Right ventricle myocardium superior (tissue), 1 donor: ENCODE measurements around the gene ZC3H12D. TPM values are rescaled to one million over a fixed set of nuclear protein-coding genes. Genes with fewer than 3 reads are reported as not detected.
A peak's percentile ranks its signal among the peaks of the same experiment; 100 is the strongest.
"Not testable (repeated sequence)": the region's sequence is repeated elsewhere in the genome, so short reads cannot be mapped to it uniquely, and the experiment has no call there.

ENCODE experiments used
- ATAC-seq: fragments of 200-7000 bp; cut with Tn5 transposase; one replicate; pipeline ENCODE4 v1.9.1; 2020; ENCODE audit warnings: mild to moderate bottlenecking; ENCODE audit not compliant: poor library complexity
- DNase-seq: peaks from one replicate; pipeline ENCODE4 v3.0.0-alpha.2; 2020
- intact Hi-C: fragments of 100-400 bp; cut with DNase I; formaldehyde crosslinking; loops from one replicate; pipeline ENCODE4 v1.11.2; 2022
- long read RNA-seq: library from polyadenylated mRNA; unstranded; transcript quantifications from one replicate; pipeline ENCODE4 v2.0.0, GENCODE V29; 2021
- total RNA-seq: library from RNA; stranded (reverse); fragmentation: NEBNext Ultra II Directional; extraction: Animal tissue kit (Norgen Biotek cat#: 25700); gene quantifications from one replicate; pipeline ENCODE4 v1.2.1, GENCODE V29; 2021
- donor health status: DM: no; HTN: yes; CAD: no; lungs with severe emphysema.

The ZC3H12D gene
- total RNA-seq: 0.51 TPM
- long read RNA-seq: 0 reads

GRCh38 chr6:149484733-149485700 lies at the start of gene ZC3H12D:
TSS of gene ZC3H12D (minus strand) at chr6:149485014. CDS start at chr6:149474543, 10,471 bp downstream.
- intact Hi-C loops: no loop called here
- ATAC-seq (peak; percentile 64), DNase-seq (peak; percentile 83)

GRCh38 chr6:149529650-149530049 lies 44.8 kb upstream of the ZC3H12D start:
- intact Hi-C loops: no loop called here
- DNase-seq (no peak), ATAC-seq (no peak)

- intact Hi-C loops: loop anchor here (10.0 kb wide), 3 partner anchors 61 to 491 kb away; no protein-coding TSS in a partner anchor
- DNase-seq (no peak), ATAC-seq (no peak)
These were observed 30.7 kb upstream of the ZC3H12D start for GRCh38 chr6:149515494-149515893.

GRCh38 chr6:149513915-149514314 lies 29.1 kb upstream of the ZC3H12D start:
- no peak for DNase-seq
- no peak for ATAC-seq
- intact Hi-C loops: loop anchor here (10.0 kb wide), 3 partner anchors 59 to 489 kb away; no protein-coding TSS in a partner anchor

DNA sequence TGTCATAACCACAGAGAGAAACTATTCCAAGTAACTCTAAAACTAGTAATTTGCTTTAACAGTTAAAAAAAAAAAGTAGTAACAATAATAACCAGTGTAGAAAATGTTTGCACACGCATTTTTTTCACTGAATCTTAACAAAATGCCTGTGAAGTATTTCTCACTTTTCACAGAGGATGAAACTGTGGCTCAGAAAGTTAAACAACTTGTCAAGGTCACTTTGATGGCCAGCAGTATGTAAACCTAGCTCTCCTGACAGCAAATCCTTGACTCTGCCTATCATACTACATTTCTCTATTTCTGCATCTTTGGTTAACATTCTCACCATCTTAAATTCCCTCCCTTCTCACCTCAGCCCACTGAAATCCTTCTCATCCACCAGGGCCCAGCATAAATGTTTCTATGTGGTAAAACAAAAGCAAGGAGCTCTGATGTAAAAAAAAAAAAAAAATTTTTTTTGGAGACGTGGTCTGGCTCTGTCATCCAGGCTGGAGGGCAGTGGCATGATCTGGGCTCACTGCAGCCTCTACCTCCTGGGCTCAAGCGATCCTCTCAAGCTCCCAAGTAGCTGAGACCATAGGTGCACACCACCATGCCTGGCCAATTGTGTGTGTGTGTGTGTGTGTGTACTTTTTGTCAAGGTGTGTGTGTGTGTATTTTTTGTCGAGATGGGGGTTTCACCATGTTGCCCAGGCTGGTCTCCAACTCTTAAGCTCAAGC lies 26.1 kb upstream of the ZC3H12D start:
- intact Hi-C loops: loop anchor here (10.0 kb wide), 3 partner anchors 56 to 486 kb away; no protein-coding TSS in a partner anchor
- ATAC-seq: no peak
- DNase-seq: no peak

DNA sequence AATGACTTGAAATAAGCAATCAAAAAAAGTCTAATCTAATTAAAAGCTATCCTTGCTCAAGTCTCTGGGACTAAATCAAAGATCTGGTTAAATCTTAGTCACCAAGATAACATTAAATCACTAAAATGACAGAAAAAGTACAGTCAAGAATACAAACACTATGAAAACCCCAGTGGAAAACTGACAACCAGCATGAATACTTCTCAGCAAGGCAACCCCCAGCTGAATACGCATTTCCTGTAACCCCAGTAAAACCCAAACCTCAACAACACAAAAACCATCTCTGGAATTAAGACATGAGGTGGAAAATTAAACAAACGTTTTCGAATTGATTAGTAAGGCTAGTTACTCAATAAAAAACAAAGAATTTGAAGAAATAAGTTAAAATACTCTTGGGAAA lies 23.7 kb upstream of the ZC3H12D start:
- intact Hi-C loops: no loop called here
- DNase-seq: no peak

GRCh38 chr6:149503872-149504271 lies 19.1 kb upstream of the ZC3H12D start:
- intact Hi-C loops: no loop called here
- no peak for DNase-seq

More for the DNA sequence above, 23.7 kb upstream of the ZC3H12D start:
- ATAC-seq: no peak

DNA sequence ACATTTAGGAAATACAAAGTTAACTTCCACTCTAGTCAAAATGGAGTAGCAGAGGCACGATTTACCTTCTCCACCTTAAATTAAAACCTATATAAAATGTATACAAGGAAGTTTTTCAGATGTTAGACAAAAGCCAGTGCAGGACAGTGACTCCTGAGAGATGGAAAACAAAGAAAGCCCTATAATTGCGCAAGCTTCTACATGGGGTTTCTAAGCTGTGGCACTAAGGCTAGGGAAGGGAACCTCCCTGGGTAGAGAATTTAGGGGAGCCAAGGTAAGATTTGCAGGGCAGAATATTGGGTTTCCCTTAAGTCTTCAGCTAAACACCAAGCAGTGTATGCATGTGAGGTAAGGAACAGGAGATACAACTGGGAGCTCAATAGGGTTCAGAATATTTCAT lies 18.5 kb upstream of the ZC3H12D start:
- intact Hi-C loops: no loop called here
- DNase-seq: no peak
- ATAC-seq: no peak

More at GRCh38 chr6:149503872-149504271, 19.1 kb upstream of the ZC3H12D start:
- no peak for ATAC-seq

DNA sequence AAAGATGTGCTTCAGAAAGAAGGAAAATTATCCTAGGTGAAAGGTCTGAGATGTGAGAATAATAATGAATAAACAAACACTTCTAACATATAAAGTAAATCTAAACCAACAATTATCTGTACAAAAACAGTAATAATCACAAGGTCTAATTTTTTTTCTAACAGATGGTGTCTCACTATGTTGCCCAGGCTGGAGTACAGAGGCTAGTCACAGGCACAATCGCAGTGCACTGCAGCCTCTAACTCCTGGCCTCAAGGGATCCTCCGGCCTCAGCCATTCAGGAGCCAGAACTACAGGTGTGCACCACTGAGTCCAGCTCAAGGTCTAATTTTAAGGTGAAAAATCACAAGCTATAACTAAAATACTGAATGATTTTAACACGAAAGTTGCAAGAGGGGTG lies 17.0 kb upstream of the ZC3H12D start:
- DNase-seq (no peak), ATAC-seq (no peak)
- intact Hi-C loops: no loop called here

DNA sequence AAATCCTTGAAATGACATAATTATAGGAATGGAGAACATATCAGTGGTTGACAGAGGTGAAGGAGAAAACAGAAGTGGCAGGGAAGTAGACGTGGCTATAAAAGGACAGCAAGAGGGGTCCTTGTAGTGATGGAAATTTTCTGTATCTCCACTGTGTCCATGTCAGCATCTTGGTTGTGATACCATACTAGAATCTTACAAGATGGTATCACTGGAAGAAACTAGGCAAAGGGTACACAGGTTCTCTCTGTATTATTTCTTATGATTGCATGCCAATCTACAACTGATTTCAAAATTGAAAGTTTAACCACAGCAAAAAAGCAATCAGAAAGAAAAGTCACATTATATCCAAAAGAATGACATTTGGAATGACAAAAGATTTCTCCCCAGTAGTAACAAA lies 16.4 kb upstream of the ZC3H12D start:
- DNase-seq (no peak), ATAC-seq (no peak)
- intact Hi-C loops: no loop called here

DNA sequence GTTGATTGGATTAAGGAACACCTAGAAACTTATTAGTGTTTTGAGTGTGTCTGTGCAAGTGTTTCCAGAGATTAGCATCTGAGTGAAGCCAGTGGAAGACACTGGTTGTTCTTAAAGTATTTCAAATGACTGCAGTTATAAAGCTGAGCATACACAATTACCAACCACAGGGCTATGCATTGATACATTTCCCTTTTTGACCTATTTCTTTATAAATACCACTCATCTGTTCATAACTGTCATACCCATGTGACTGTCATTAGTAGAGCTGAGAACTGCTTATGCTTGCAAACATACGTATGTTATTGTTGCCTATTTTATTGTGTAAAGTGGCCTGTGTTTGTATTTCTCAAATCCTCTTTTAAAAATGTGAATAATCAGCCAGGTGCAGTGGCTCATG lies 15.3 kb upstream of the ZC3H12D start:
- ATAC-seq (no peak), DNase-seq (no peak)
- intact Hi-C loops: no loop called here

GRCh38 chr6:149499066-149499465 lies 14.3 kb upstream of the ZC3H12D start:
- DNase-seq: no peak
- intact Hi-C loops: no loop called here
- peak; percentile 55 for ATAC-seq

DNA sequence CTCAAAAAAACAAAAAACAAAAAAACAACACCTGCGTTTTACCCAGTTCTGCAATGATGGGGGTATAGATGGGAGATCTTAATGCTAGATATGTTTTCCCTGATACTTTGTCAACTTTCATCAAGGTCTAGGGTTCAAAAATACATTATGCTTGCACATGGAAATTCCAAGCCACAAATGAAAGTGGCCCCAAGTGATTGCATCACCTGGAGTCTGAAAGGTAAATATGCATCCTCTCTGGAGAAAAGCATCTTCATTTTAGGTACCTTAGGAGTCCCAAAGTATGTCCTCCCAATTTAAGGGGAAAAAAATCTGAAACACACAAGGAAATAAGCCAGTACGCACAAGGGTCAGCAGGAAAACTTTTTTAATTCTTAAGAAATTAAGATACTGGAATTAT lies 12.6 kb upstream of the ZC3H12D start:
- no peak for ATAC-seq
- intact Hi-C loops: loop anchor here (2.0 kb wide), 1 partner anchor 31 kb away; no protein-coding TSS in a partner anchor
- no peak for DNase-seq

- intact Hi-C loops: loop anchor here (2.0 kb wide), 1 partner anchor 30 kb away; no protein-coding TSS in a partner anchor
- DNase-seq, ATAC-seq: not testable (repeated sequence)
These were observed 11.8 kb upstream of the ZC3H12D start for GRCh38 chr6:149496597-149496996.

- not testable (repeated sequence) for DNase-seq, ATAC-seq
- intact Hi-C loops: loop anchor here (2.0 kb wide), 1 partner anchor 29 kb away; no protein-coding TSS in a partner anchor
These were observed 10.7 kb upstream of the ZC3H12D start for GRCh38 chr6:149495349-149496016.

DNA sequence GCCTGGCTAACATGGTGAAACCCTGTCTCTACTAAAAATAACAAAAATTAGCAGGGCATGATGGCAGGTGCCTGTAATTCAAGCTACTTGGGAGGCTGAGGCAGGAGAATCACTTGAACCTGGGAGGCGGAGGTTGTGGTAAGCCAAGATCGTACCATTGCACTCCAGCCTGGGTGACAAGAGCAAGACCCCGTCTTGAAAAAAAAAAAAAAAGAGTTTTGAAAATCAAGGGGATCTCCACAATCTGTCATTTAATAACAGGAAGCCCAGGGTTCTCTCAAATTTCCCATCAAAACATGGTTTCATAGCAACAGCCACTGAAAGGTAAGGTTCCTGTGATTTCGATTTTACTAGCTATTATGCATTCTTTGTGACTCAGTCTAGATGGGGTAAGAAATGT lies 10.0 kb upstream of the ZC3H12D start:
- intact Hi-C loops, ATAC-seq, DNase-seq: not testable (repeated sequence)

- intact Hi-C loops: no loop called here
- DNase-seq (no peak), ATAC-seq (no peak)
These were observed 9.0 kb upstream of the ZC3H12D start for GRCh38 chr6:149493761-149494320.

- no peak for ATAC-seq
- DNase-seq: no peak
- intact Hi-C loops: no loop called here
These were observed 8.1 kb upstream of the ZC3H12D start for GRCh38 chr6:149492798-149493343.
